Activated naive CD8-positive, alpha-beta T cell (primary cell): ENCODE data around the gene PHF21B.
A peak's percentile ranks its signal among the peaks of the same experiment; 100 is the strongest.

ENCODE experiments used
- H3K27ac Mint-ChIP-seq: one replicate; pipeline ENCODE4 v1.8.0; 2021; ENCODE audit warnings: mixed read lengths
- H3K27me3 Mint-ChIP-seq: one replicate; pipeline ENCODE4 v1.8.0; 2021; ENCODE audit warnings: mixed read lengths
- H3K36me3 Mint-ChIP-seq: one replicate; pipeline ENCODE4 v1.8.0; 2021; ENCODE audit warnings: mixed read lengths
- H3K4me1 Mint-ChIP-seq: one replicate; pipeline ENCODE4 v1.8.0; 2021; ENCODE audit warnings: low read depth, mixed read lengths
- H3K4me3 Mint-ChIP-seq: one replicate; pipeline ENCODE4 v1.8.0; 2021; ENCODE audit warnings: mild to moderate bottlenecking, mixed read lengths
- H3K9me3 Mint-ChIP-seq: one replicate; pipeline ENCODE4 v1.8.0; 2021; ENCODE audit warnings: low read depth, mixed read lengths

PHF21B gene

DNA sequence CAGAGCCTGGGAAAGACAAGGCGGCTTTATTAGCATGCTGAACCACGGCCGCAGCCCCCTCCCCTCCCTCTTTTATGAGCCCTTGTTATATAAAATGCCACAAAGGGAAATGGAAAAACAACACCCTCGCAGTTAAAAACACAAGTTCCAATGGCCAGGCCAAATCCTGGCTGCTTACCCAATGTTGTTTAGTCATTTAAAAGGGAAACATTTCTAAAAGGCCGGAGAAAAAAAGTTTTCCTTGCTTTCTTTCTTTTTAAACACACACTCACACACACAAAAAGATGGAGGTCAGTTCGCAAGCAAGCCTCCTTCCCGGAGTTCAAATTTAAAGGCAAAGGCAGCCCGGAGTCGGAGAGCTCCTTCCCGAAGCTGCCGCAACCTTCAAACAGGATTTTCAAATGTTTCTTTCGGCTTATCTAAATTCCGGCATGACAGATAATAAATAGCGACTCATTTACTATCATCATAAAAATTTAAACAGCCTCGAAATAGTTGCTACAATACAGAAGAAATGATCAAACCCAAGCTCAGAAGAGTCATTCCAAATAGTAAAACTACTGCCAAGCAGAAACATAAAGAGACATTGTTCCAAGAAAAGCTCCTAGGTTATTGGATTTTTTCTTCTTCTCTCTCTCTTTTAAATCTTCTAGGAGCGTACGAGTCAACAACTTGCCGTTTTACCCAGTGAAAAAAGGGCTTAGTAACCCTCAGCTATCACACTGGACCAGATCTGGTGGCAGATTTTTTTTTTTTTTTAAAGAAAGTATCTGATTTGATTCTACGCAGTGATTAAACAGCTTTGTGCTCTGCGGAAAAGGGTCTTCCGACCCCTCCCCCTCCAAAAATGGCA, 3.5 kb downstream of the PHF21B start:
- Mint-ChIP-seq H3K4me3 (peak overlapping the region; percentile 74), H3K27ac (no peak overlapping the region), H3K9me3 (no peaks in the 10 kb centered on the region), H3K4me1 (peaks cover 15% of the 10 kb centered on the region), H3K27me3 (peaks cover 46% of the 10 kb centered on the region), H3K36me3 (no peaks in the 10 kb centered on the region)

DNA sequence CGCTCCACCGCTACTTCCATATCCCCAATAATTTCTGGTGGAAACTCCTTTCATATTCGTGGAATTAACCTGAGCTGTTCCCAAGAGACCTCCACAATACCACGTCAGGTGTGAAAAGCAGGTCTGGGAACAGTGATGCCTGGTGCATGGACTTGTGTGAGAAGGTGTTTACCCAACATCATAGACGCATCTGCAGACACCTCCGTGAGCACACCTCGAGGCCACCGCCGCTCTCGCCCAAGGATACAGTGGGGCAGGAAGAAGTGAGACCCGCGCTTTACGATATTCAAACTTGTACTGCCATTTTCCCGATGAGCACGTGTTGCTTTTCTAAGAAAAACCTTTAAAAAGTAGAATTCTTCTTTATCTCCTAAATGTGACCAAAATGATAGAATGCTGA, 8.2 kb downstream of the PHF21B start:
- Mint-ChIP-seq H3K27me3 (peaks cover 40% of the 10 kb centered on the region), H3K27ac (no peak overlapping the region), H3K9me3 (no peaks in the 10 kb centered on the region), H3K4me3 (no peak overlapping the region), H3K36me3 (no peaks in the 10 kb centered on the region), H3K4me1 (peaks cover 6% of the 10 kb centered on the region)

DNA sequence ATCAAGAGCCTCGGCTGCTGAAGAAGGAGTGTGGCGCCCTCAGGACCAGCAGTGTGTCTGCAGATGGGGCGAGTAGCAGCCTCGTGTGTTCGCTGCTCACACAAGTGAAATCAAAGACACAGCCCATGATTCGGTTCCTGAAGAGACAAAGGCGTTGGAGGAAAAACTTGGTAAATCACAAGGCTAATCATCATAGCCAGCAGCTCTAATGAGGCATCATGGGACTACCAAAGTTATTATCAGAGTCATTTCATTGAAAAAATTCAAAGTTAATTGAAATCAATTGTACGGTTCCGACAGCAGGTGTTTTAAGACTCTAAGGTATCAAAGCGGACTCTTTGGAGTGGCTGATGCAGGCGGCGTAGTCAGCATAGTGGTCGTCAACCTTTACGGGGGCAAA, 9.5 kb downstream of the PHF21B start:
- Mint-ChIP-seq H3K4me3 (no peak overlapping the region), H3K9me3 (no peaks in the 10 kb centered on the region), H3K4me1 (no peaks in the 10 kb centered on the region), H3K36me3 (no peaks in the 10 kb centered on the region), H3K27ac (no peak overlapping the region), H3K27me3 (peaks cover 33% of the 10 kb centered on the region)

DNA sequence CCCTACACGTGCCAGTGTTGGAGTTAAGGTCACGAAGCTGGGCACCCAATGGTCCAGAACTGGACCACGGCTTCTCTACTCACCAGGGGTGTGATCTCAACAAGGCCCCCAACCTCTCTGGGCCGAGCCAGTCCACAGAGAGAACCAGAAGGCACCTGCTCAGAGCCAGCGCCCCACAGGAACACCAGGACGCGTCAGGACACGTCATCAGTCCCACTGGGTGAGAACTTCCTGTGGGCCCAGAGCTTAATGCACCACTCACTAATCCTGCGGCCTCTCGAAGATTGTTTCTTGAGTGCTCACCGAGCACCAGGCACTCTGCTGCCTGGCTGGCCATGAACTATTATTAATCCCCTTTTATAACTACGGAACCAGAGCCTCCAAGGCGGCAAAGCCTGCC, 10.1 kb downstream of the PHF21B start:
- H3K27me3 Mint-ChIP-seq, result peaks cover 30% of the 10 kb centered on the region
- H3K4me1 Mint-ChIP-seq, result no peaks in the 10 kb centered on the region
- H3K4me3 Mint-ChIP-seq, result no peak overlapping the region
- H3K36me3 Mint-ChIP-seq, result no peaks in the 10 kb centered on the region
- no peaks in the 10 kb centered on the region for H3K9me3 Mint-ChIP-seq
- H3K27ac Mint-ChIP-seq, result no peak overlapping the region

DNA sequence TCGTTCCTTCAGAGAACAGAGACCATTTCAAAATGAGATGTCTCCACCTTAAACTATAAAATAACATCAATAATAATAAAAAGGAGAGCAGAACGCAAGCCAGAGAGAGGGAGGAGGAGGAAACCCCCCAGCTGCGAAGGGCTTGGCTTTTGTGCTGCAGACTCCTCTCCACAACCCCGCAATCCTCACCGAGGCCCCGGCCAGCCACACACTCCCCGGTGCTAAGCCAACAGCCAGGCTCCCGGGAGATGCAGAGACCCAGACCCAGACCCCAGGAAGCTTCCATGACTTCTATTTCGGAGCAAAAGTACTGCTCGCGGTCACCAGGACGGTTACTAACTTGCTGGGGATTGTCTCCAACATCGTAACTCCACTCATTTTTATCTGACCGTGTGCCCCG, 10.6 kb downstream of the PHF21B start:
- Mint-ChIP-seq H3K4me1 (no peaks in the 10 kb centered on the region), H3K9me3 (no peaks in the 10 kb centered on the region), H3K27me3 (peaks cover 26% of the 10 kb centered on the region), H3K4me3 (no peak overlapping the region), H3K36me3 (no peaks in the 10 kb centered on the region), H3K27ac (no peak overlapping the region)

DNA sequence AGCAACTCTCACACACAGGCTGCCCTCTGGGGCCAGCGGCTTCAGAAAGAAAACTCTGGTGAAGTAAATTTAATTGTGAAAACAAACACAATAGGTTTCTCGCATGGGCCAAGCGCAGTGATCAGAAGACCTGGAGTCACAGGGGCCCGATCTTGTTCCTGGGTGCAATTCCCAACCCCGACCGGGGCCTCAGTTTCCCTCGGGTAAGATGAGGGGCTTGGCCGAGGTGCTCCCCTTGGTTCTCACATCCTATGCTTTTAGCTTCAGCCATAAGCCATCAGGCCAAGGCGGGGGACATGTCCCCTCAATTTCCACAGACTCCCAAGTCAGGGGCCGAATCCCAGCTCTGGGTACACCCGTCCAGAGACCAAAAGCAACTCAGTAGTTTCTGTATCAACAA, 11.5 kb downstream of the PHF21B start:
- no peaks in the 10 kb centered on the region for H3K36me3 Mint-ChIP-seq
- no peak overlapping the region for H3K27ac Mint-ChIP-seq
- no peaks in the 10 kb centered on the region for H3K9me3 Mint-ChIP-seq
- no peaks in the 10 kb centered on the region for H3K4me1 Mint-ChIP-seq
- H3K27me3 Mint-ChIP-seq, result peaks cover 19% of the 10 kb centered on the region
- H3K4me3 Mint-ChIP-seq, result no peak overlapping the region

DNA sequence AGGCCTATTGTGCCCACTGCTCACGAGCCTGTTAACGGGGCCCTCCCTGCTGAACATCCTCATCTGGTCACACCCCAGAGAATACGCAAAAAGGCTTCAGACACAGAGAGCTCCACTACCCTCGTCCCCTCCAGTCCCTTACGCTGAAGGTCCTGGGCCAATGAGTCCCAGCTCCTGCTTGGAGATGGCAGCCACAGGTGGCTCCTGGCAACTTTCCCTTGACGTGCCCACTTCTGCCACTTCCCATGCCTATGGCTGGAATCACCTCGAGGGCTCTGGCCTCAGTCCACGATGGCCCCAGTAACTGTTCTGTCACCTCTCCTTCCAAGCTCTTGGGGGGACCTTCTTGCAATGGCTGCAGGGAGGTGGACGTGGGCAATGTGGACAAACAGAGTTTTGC, 12.7 kb downstream of the PHF21B start:
- H3K4me1 Mint-ChIP-seq, result no peaks in the 10 kb centered on the region
- no peaks in the 10 kb centered on the region for H3K9me3 Mint-ChIP-seq
- H3K36me3 Mint-ChIP-seq, result no peaks in the 10 kb centered on the region
- H3K27ac Mint-ChIP-seq, result no peak overlapping the region
- peaks cover 13% of the 10 kb centered on the region for H3K27me3 Mint-ChIP-seq
- H3K4me3 Mint-ChIP-seq, result no peak overlapping the region

DNA sequence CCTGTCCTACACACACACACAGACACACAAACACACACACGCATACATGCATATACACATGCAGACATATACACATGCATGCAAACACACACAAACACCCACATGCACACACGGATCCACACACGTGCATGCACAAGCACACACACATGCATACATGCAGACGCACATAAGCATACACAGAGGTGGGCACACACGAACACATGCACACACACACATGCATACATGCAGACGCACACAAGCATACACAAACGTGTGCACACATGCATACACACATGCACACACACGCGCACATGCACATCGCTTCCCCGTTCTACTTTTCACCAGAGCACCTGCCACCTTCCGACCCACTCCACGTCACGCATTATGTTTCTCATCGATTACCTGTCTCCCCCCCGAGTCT, 13.2 kb downstream of the PHF21B start:
- peaks cover 12% of the 10 kb centered on the region for H3K27me3 Mint-ChIP-seq
- no peaks in the 10 kb centered on the region for H3K4me1 Mint-ChIP-seq
- no peak overlapping the region for H3K4me3 Mint-ChIP-seq
- H3K36me3 Mint-ChIP-seq, result no peaks in the 10 kb centered on the region
- H3K9me3 Mint-ChIP-seq, result no peaks in the 10 kb centered on the region
- no peak overlapping the region for H3K27ac Mint-ChIP-seq

DNA sequence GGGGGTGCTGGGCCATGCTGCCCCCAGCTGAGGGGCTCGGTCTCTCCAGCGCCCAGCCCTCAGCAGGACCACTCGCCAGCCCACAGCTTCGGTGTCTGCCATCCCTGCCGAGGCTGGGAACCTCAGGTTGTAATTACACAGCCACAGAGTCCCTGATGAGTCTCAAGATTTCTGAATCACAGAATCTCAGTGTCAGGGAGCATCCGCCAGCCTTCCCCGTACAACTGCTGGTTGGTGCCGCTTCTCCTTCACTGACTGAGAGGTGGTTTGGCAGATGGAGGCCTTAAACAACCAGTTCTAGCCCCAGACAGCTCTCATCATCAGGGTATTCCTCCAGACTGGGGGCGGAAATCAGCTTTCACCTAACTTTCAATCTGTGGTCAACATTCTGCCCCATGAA, 13.7 kb downstream of the PHF21B start:
- Mint-ChIP-seq H3K36me3 (no peaks in the 10 kb centered on the region), H3K27ac (no peak overlapping the region), H3K4me3 (no peak overlapping the region), H3K4me1 (no peaks in the 10 kb centered on the region), H3K27me3 (peaks cover 9% of the 10 kb centered on the region), H3K9me3 (no peaks in the 10 kb centered on the region)

DNA sequence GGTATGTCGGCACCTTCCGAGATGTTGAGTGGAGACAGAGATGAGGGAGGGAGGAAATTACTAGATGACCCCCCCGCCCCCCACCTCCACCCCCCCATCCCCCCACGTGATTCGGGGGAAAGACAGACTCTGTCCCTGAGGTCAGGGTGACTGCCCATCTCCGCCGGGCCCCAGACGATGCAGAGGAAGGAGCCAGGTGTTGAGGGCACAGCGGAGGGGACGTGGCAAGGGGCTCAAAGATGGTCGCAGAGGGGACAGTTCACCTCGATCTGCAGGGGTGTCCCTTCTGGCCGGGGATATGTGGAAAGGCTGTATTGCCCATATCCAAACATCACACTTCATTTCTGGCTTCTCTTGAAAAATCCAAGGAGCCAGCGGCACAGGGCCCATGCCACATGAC, 14.1 kb downstream of the PHF21B start:
- H3K9me3 Mint-ChIP-seq, result no peaks in the 10 kb centered on the region
- no peaks in the 10 kb centered on the region for H3K4me1 Mint-ChIP-seq
- no peak overlapping the region for H3K27ac Mint-ChIP-seq
- no peak overlapping the region for H3K4me3 Mint-ChIP-seq
- H3K36me3 Mint-ChIP-seq, result no peaks in the 10 kb centered on the region
- peaks cover 10% of the 10 kb centered on the region for H3K27me3 Mint-ChIP-seq

DNA sequence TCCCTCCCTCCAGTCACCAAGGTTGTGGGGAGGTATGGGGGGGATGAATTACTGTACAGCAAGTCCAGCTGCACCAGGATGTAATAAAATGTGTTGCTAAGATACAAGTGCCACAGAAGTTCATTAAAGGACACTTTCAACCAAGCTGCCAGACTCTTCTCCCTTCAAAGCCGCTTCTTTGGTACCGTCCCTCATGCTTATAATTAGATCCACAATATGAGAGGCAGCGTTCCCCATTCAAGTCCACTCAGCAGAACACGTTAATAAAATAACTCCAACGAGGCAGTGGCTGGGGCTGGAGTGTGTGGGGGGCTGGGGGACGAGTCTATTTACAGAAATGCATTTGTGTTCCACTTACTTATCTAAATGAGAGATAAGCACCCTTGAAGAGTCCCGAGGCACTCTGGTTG, 14.7 kb downstream of the PHF21B start:
- no peaks in the 10 kb centered on the region for H3K4me1 Mint-ChIP-seq

DNA sequence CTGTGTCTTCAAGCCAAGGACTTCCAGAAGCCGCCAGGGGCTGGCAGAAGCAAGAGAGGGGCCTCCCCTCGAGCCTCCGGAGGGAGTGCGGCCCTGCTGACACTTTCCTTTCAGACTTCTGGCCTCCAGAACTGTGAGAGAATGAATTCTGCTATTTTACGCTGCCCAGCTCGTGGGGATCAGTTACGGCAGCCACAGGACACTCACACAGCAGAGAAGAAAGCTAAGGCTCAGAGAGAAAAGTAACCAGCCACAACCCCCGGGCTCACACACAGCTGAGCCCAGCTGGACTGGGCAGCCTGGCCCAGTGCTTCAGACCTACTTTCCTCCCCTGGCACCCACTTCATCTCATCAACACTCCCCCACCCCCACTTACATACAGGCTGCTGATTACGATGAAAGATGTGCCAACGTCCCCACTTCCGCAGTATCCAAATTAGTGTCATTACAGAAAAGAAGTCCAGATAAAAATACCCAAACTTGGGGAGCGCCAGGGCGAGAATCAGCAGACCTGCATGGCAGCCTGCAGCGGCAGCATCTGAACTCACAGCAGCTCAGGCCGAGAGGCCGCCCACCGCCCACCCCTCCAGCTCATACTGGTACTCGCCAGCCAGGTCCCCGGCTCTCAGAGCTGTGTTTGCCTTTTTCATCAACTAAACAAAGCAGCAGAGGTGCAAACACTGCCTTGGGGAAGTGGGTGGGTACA, 15.3 kb downstream of the PHF21B start:
- H3K27me3 Mint-ChIP-seq, result peaks cover 7% of the 10 kb centered on the region
- no peaks in the 10 kb centered on the region for H3K9me3 Mint-ChIP-seq
- no peak overlapping the region for H3K4me3 Mint-ChIP-seq
- H3K36me3 Mint-ChIP-seq, result no peaks in the 10 kb centered on the region
- H3K4me1 Mint-ChIP-seq, result no peaks in the 10 kb centered on the region
- H3K27ac Mint-ChIP-seq, result no peak overlapping the region

More for the DNA sequence above, 14.7 kb downstream of the PHF21B start:
- Mint-ChIP-seq H3K9me3 (no peaks in the 10 kb centered on the region), H3K36me3 (no peaks in the 10 kb centered on the region), H3K27ac (no peak overlapping the region), H3K4me3 (no peak overlapping the region), H3K27me3 (peaks cover 7% of the 10 kb centered on the region)

DNA sequence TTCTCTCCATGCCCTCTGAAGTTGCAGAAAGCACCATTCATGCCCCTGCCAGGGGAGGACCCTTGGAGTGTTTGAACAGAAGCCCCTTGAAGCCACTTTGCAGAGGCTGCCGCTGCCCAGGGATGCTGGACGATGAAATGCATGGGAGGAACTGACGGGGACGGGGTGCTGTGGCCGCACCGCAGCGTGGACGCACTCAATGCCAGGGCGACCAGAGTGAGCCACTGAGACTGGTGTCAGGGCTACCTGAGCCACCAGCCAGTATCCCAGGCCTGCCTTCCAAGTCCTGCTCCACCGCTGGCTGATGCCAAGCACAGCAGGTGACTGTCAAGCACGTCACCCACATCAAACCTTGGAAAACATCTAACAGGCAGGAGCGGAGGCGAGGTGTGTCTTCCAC, 17.6 kb downstream of the PHF21B start:
- H3K36me3 Mint-ChIP-seq, result no peaks in the 10 kb centered on the region
- H3K9me3 Mint-ChIP-seq, result no peaks in the 10 kb centered on the region
- H3K27me3 Mint-ChIP-seq, result peaks cover 9% of the 10 kb centered on the region
- no peak overlapping the region for H3K4me3 Mint-ChIP-seq
- H3K4me1 Mint-ChIP-seq, result no peaks in the 10 kb centered on the region
- no peak overlapping the region for H3K27ac Mint-ChIP-seq

DNA sequence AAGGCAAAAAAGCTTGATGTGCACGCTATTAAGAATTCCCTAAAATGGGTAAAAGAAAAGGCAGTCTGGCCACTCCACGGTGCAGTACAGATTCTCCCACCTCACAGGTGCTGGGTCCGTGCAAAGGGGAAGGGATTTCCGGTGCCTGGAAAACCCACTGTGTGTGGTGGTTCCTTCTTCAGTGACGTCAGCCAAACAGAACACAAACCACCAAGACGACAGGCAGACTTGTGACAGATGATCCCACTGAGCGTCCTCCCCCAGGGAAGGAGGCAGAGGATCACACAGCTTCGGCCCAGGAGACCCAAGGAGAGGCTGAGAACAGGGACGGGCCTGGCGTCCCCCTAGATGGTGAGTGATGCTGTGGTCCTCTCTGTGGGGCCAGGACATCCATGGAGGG, 18.6 kb downstream of the PHF21B start:
- no peaks in the 10 kb centered on the region for H3K9me3 Mint-ChIP-seq
- H3K27ac Mint-ChIP-seq, result no peak overlapping the region
- no peaks in the 10 kb centered on the region for H3K4me1 Mint-ChIP-seq
- no peak overlapping the region for H3K4me3 Mint-ChIP-seq
- peaks cover 6% of the 10 kb centered on the region for H3K27me3 Mint-ChIP-seq
- no peaks in the 10 kb centered on the region for H3K36me3 Mint-ChIP-seq

DNA sequence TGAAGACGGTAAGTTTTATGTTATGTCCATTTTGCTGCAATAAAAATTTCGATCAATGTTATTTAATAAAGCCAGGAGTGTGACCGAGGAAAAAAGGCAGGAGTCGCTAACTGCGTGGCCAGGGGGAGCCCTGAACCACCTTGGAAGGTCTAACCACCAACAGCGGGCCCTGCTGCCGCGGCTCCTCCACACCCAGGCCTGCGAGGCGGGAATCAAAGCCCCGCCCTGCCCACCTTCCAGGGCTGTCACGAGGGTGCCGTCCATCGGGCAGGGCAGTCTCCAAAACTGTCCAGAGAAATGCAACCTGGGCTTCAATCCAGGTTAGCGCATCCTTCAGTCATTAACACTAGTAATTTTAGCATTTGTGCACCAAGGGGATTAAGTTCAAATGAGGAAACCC, 19.0 kb downstream of the PHF21B start:
- H3K27me3 Mint-ChIP-seq, result peaks cover 6% of the 10 kb centered on the region
- no peaks in the 10 kb centered on the region for H3K36me3 Mint-ChIP-seq
- H3K4me1 Mint-ChIP-seq, result no peaks in the 10 kb centered on the region
- H3K9me3 Mint-ChIP-seq, result no peaks in the 10 kb centered on the region
- no peak overlapping the region for H3K27ac Mint-ChIP-seq
- H3K4me3 Mint-ChIP-seq, result no peak overlapping the region

DNA sequence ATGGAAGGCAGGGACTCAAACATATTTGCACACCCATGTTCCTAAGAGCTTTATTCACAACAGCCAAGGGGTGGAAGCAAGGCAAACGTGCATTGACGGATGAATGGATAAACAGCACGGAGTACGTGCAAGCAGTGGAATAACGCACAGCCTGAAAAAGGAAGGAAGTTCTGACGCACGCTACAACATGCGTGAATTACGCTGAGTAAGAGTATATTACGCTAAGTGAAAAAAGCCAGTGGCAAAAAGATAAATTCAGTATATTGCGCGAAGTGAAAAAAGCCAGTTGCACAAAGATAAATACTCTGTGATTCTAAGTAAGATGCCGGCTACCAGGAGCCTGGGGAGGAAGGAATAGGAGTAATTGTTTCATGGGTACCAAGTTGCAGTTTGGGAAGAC, 19.5 kb downstream of the PHF21B start:
- Mint-ChIP-seq H3K4me3 (no peak overlapping the region), H3K9me3 (no peaks in the 10 kb centered on the region), H3K36me3 (no peaks in the 10 kb centered on the region), H3K27me3 (peaks cover 6% of the 10 kb centered on the region), H3K4me1 (no peaks in the 10 kb centered on the region), H3K27ac (no peak overlapping the region)
